SK-N-MC (cell line): ENCODE data around the gene CLEC19A.

Experiments used
- EZH2 ChIP-seq: fragments of 200-600 bp; sonication (generic); IDR thresholded peaks from one replicate; pipeline ENCODE4 v1.6.1; 2017; ENCODE audit warnings: antibody characterized with exemption
- POLR2AphosphoS5 ChIP-seq: IDR thresholded peaks from 2 replicates; pipeline ENCODE4 v1.6.1; 2012; ENCODE audit warnings: mild to moderate bottlenecking, low read depth, low read length, borderline replicate concordance

- no peak for TF ChIP-seq EZH2
- TF ChIP-seq POLR2AphosphoS5: no peak
These were observed 74.0 kb downstream of the CLEC19A start for GRCh38 chr16:19359556-19359955.
